ENCODE data around the gene HOXC4. TPM values are rescaled to one million over a fixed set of nuclear protein-coding genes. Genes with fewer than 3 reads are reported as not detected.
"Not testable (repeated sequence)": the region's sequence is repeated elsewhere in the genome, so short reads cannot be mapped to it uniquely, and the experiment has no call there.

Gene HOXC4
- polyA plus RNA-seq, 4 donors, result 42.7 to 53.0 (median 51.1) TPM

DNA sequence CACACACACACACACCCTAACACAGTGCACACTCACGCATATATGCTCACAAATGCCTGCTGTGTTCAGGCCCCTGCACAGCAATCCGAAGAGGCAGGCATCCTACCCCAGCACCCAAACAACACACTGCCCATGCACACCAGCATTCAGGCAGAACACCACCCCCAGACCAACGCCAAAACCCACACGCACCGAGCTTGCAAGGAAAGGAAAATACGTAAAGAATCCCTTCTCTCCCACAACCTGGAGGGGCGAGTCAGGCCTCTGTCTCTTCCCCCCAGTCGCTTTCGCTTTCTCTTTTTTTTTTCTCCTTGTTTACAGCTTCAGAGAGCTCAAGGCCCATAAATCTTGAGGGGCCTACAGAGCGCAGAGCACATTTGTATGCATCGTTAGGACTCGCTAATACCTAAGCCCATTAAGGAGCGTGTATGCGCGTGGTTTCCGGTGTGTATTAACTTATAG is 27.4 kb downstream of the HOXC4 start:
- not testable (repeated sequence) for DNase-seq (ENCODE audit: low read depth in 4 of 4, low spot score in 3 of 4)

DNA sequence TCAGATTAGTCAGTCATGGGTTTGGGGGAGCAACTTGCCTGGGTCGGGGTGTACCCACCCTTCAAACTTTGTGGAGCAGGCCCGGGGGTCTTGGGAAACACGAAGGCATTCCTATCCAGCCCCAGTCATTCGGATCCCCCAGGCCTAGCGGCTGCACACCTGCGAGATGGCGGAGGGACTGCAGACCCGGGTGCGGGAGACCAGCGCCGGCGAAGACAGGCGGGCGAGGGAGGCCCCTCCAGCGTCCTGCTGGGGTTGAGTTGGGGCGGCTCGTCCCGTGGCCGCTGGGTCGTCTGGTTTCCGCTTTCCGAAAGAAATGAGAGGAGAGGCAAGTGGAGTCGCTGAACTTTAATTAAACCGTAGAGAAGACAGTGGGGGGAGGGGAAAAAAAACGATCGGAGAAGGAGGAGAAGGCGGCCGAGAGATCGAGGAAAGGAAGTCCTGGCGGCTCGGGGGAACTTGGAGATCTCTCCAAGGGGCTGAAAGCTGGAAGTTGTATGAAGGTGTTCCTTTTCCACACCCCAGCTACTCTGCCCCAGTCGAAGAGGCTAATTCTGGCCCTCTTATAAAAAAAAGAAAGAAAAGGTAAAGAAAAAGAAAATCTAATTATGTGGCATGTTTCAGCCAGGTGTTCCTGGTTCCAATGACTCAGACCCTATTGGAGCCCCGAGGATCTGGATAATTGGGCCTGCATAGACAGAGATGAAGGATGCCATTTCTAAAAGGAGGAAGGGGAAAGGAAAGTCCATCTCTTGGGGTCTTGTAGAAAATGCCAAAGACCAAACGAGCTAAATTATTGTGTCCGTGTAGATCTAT is 28.2 kb downstream of the HOXC4 start:
- DNase-seq (ENCODE audit: low read depth in 4 of 4, low spot score in 3 of 4), result not testable (repeated sequence)

DNA sequence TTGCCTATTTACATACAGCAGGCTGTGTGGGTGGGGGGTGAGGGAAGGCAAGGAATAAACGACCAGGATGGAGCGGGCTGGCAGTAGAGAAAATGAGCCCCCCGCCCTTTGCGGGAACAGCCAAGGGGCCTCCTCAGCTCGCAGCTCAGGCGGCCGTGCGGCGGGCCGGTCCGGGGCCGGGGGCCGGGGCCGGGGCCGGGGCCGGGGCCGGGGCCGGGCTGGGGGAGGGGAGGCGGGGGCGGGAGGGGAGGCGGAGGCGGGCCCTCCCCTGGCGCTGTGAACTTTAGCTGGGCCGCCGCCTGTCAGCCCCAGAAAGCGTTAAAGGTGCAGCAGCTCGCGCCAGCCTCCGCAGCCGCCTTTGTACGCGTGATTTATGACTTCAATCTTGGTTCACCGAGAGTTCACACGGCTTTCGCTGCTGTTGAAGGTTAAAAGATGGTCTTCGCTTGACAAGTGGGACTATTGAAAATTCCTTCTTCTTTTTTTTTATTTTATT is 28.8 kb downstream of the HOXC4 start:
- peak in 1 of 4 donors; percentile 75 for DNase-seq (ENCODE audit: low read depth in 4 of 4, low spot score in 3 of 4)

DNA sequence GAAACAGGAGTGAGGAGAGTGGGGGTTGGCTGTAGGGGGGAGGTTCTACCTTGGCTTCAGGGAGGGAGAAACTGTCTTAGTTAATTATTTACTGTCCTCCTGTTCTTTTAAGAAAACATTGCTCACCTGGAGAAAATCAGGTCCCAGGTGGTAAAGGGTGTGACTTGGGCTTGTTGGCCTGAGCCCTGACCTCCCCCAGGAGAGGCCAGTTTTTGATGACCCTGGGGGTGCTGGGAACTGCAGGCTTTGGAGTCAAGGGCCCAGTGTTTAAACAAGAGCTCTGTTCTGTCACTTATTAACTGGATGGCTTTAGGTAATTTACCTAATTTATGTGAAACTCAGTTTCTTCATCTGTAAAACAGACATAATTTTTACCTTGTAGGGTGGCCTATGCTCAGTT is 34.4 kb downstream of the HOXC4 start:
- not testable (repeated sequence) for DNase-seq (ENCODE audit: low read depth in 4 of 4, low spot score in 3 of 4)

DNA sequence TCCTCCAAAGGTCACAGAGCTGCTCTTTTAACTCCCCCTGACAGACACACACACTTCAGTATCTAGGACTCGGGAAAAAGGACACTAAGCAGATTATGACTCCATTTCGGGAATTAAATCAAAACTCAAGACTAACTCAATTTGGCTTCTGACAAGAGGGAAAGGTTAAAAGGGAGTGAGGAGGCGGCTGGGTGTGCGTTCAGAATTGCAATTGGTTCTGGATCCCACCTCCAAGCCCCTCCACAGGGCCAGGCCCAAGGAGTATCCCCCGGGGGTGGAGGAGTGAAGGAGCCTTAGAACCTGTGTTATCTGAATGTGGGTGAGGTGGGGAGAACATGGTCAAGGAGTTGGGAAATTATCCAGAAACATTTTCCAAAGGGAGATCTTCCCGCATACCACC is 35.8 kb downstream of the HOXC4 start:
- not testable (repeated sequence) for DNase-seq (ENCODE audit: low read depth in 4 of 4, low spot score in 3 of 4)

DNA sequence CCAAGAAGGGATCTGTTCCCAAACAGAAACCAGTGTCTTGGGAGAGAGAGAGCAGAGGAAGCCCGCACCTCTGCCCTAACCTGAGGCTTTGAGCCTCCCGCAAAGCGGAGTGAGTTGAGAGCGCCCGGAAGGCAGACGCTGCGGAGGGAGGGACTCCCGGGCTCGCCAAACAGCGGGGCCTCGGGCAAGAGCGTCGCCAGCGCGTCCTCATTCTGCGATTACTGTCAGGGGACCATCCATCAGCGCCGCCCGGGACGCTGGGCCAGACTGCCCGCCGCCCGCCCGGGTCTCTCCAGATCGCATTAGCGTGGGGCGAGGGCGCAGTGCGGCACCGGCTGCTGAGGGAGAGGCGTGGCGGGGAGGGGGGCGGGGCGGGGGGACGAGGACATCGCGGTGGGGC is 36.7 kb downstream of the HOXC4 start:
- not testable (repeated sequence) for DNase-seq (ENCODE audit: low read depth in 4 of 4, low spot score in 3 of 4)

DNA sequence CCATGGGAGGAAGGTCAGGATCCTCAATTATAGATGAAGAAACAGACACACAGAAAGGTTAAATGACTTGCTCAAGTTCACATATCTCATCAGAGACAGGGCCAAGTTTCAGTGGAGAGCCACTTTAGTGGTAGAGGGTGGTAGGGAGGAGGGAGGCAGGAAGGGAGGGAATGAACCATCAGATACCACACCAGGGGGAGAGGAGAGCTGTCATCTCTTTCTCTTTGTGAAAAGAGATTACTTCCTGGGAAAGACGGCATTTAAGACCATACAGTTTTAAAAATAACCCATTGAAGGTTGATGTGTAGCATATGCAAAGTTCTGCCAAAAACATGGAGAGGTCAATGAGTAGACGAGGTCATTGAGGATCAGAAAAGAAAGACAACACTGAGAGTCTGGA is 39.3 kb downstream of the HOXC4 start:
- DNase-seq (ENCODE audit: low read depth in 4 of 4, low spot score in 3 of 4), result not testable (repeated sequence)

DNA sequence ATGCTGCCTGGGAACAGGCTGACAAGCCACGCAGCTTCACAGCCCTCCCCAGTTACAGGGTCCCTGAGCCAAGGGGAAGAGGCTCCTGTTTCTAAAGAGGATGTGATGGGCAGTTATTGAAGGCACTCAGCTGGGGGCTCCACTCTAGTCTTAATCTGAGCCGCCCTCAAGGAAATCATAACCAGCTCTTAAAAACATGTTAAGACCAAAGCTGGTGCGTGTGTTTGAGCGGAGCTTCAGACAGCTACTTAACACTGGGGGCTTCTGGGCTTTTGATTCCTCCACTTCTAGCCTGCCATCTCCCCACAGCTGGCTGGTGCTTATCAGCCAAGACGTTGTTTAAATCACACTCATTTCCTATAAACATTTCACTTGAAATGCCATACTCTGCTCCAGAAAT is 42.3 kb downstream of the HOXC4 start:
- DNase-seq (ENCODE audit: low read depth in 4 of 4, low spot score in 3 of 4), result not testable (repeated sequence)

DNA sequence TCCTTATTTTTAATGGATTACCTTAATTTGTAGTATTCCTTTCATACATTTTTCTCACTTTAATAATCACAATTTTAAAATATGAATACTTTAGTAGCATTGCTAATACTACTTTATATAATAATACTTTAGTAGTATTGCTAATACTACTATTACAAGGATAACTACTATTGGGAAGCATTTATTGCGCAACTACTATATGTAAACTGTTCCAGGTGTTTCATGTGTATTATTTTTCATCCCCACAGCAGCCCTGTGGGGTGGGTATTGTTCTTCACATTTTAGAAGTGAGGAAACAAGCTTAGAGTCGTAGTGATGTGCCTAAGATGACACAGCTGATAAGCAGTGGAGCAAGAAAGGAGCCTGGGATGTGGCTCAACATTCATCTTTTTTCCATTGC is 45.0 kb downstream of the HOXC4 start:
- not testable (repeated sequence) for DNase-seq (ENCODE audit: low read depth in 4 of 4, low spot score in 3 of 4)

DNA sequence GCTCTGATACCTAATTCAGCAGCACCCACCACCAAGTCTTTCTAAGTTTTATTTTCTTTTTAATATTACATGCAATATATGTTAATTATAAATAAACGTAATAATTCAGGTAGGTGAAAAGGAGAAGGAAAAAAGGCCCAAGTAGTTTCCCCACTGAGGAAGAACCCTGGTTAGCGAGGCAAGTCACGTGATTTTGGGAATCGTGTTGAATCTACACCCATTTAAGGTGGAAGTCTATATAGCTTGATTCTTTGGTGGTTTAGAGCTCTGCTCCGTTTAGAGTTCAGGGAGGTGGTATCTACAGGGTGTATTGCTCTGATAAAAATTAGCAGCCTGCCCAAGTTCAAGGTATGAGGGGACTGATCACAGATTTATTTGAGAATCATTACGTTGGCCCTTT is 47.0 kb downstream of the HOXC4 start:
- DNase-seq (ENCODE audit: low read depth in 4 of 4, low spot score in 3 of 4), result not testable (repeated sequence)

DNA sequence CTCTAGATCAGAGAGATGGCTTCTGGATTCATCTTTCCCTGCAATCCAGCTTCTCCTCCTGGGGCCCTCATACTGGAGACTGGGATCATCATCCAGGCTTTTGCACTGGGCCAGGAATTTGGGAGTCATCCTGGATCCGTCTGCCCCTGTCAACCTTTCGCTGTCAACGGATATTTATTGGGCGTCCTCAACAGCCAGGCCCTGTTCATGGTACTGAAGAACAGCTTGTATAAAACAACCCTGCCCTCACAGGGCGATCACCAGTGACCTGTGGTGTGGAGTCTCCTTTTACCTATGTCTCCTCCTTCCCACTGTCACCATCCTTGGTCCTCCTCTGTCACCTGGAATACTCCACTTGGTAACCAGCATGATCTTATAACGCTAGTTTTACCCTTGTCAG is 48.6 kb downstream of the HOXC4 start:
- not testable (repeated sequence) for DNase-seq (ENCODE audit: low read depth in 4 of 4, low spot score in 3 of 4)

DNA sequence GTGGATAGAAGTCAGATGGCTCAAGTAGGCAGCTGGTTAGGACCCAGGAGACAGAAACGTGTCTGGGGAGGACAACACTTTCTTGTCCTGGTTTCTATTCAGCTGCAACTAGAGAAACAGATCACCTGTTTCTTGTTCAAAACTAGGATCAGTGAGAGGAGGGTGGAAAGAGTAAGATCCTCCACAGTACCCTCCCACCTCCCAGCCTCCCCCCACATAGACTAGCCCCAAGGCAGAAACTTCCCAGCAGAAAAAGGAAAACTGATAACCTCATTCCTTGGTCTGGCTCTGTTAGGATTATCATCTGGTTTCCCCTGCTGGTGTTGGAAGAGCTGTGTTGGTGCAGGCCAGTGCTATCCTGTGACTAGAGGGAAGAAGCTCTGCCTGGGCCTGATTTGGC is 50.2 kb downstream of the HOXC4 start:
- DNase-seq (ENCODE audit: low read depth in 4 of 4, low spot score in 3 of 4), result not testable (repeated sequence)

Other genes with a start within 250 kb of the HOXC4 start
- gene HOXC13, start 115.0 kb upstream of the HOXC4 start, polyA plus RNA-seq (ENCODE audit: insufficient read length in 4 of 4), result not detected
- under 1 TPM in 1 of 4 donors, not detected in 3; 0.03 TPM for gene HOXC12, start 98.9 kb upstream of the HOXC4 start, polyA plus RNA-seq (ENCODE audit: insufficient read length in 4 of 4)
- 1 to 10 TPM; 1.4 to 4.3 (median 2.1) TPM for gene HOXC11, start 80.7 kb upstream of the HOXC4 start, polyA plus RNA-seq (ENCODE audit: insufficient read length in 4 of 4)
- gene HOTAIR, start 78.9 kb upstream of the HOXC4 start, polyA plus RNA-seq (ENCODE audit: insufficient read length in 4 of 4), result 1 to 10 TPM; 1.0 to 4.1 (median 1.5) TPM
- 10 to 100 TPM; 59.2 to 69.0 (median 63.7) TPM for gene HOXC10, start 68.7 kb upstream of the HOXC4 start, polyA plus RNA-seq (ENCODE audit: insufficient read length in 4 of 4)
- gene HOXC9, start 53.7 kb upstream of the HOXC4 start, polyA plus RNA-seq (ENCODE audit: insufficient read length in 4 of 4), result 10 to 100 TPM; 15.9 to 22.1 (median 19.7) TPM
- 1 to 10 TPM; 8.4 to 9.6 (median 8.9) TPM for gene HOXC8, start 44.9 kb upstream of the HOXC4 start, polyA plus RNA-seq (ENCODE audit: insufficient read length in 4 of 4)
- 10 to 100 TPM; 28.5 to 36.8 (median 32.1) TPM for gene HOXC6, start 25.4 kb upstream of the HOXC4 start, polyA plus RNA-seq (ENCODE audit: insufficient read length in 4 of 4)
- 1 to 10 TPM; 1.6 to 2.3 (median 1.9) TPM for gene HOXC5, start 20.8 kb upstream of the HOXC4 start, polyA plus RNA-seq (ENCODE audit: insufficient read length in 4 of 4)
- gene SMUG1, start 135.2 kb downstream of the HOXC4 start, polyA plus RNA-seq (ENCODE audit: insufficient read length in 4 of 4), result 10 to 100 TPM; 30.7 to 36.1 (median 33.8) TPM
- 100 to 1,000 TPM; 103 to 136 (median 126) TPM for gene CBX5, start 226.3 kb downstream of the HOXC4 start, polyA plus RNA-seq (ENCODE audit: insufficient read length in 4 of 4)
- 1,000 to 10,000 TPM; 3,341 to 3,757 (median 3,663) TPM for gene HNRNPA1, start 226.9 kb downstream of the HOXC4 start, polyA plus RNA-seq (ENCODE audit: insufficient read length in 4 of 4)
- gene NFE2, start 247.2 kb downstream of the HOXC4 start, polyA plus RNA-seq (ENCODE audit: insufficient read length in 4 of 4), result 1 to 10 TPM; 2.0 to 4.8 (median 2.4) TPM